HEK293T (cell line): ENCODE data around the gene LRRC43.

Experiments
- BHLHE40 ChIP-seq: fragments of 450-650 bp; IDR thresholded peaks from 2 replicates; pipeline ENCODE4 v1.6.1; 2016; ENCODE audit warnings: mild to moderate bottlenecking, moderate library complexity, borderline replicate concordance
- L3MBTL2 ChIP-seq: fragments of 450-650 bp; conservative IDR thresholded peaks from 2 replicates; pipeline ENCODE4 v1.6.1; 2016; ENCODE audit warnings: mild to moderate bottlenecking

DNA sequence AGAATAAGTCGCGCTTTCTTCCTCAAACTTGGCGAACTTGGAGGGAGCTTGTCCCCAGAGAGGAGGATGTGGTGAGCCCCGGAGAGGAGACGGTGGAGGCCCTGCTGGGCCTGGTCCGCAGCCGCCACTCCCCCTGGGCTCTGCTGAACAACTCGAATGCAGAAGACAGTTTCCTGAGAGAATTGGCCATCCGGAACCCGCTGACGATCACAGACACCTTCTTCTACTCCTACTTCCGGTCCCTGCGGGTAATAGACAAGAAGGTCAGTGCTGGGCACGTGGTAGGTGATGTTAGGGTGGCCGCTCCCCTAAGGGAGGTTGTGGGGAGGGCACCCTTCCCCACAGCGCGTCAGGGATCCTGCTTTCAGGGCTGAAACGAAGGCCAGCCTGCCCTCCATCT lies 1.6 kb downstream of the LRRC43 start:
- TF ChIP-seq BHLHE40 (no peak), L3MBTL2 (no peak)
